Neural progenitor cell (in vitro differentiated cells): ENCODE results near the gene TBCD.

Source experiments
- EZH2 ChIP-seq: fragments of 200-600 bp; sonication (generic); IDR thresholded peaks from 2 replicates; pipeline ENCODE4 v1.6.1; 2017; ENCODE audit warnings: antibody characterized with exemption, mild to moderate bottlenecking, moderate library complexity
- TF ChIP-seq, protein P1 (sequence below): fragments of 200-600 bp; sonication (generic); IDR thresholded peaks from 2 replicates; pipeline ENCODE4 v1.5.1; 2017; ENCODE audit warnings: antibody characterized with exemption, mild to moderate bottlenecking

DNA sequence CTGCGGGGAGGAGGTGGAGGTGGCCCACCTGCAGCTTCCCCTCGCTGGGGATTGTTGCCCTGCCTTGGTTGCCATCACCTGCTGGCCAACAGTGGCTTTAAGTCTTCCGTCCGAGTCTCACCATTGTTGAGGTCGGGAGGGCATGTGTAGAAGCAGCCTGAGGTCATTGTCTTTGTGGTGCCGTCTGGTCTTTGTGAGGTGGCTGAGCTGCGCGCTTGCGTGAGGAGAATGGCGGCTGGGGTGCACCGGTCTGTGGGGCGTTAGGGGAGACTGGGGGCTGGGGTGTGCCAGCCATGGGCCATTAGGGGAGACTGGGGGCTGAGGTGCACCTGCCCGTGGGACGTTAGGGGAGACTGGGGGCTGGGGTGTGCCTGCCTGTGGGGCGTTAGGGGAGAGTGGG lies 51.7 kb downstream of the TBCD start:
- TF ChIP-seq, protein P1, sequence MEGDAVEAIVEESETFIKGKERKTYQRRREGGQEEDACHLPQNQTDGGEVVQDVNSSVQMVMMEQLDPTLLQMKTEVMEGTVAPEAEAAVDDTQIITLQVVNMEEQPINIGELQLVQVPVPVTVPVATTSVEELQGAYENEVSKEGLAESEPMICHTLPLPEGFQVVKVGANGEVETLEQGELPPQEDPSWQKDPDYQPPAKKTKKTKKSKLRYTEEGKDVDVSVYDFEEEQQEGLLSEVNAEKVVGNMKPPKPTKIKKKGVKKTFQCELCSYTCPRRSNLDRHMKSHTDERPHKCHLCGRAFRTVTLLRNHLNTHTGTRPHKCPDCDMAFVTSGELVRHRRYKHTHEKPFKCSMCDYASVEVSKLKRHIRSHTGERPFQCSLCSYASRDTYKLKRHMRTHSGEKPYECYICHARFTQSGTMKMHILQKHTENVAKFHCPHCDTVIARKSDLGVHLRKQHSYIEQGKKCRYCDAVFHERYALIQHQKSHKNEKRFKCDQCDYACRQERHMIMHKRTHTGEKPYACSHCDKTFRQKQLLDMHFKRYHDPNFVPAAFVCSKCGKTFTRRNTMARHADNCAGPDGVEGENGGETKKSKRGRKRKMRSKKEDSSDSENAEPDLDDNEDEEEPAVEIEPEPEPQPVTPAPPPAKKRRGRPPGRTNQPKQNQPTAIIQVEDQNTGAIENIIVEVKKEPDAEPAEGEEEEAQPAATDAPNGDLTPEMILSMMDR = no peak
- TF ChIP-seq EZH2 = no peak
